ENCODE data around the gene KRT77.
"Not testable (repeated sequence)": the region's sequence is repeated elsewhere in the genome, so short reads cannot be mapped to it uniquely, and the experiment has no call there.

KRT77 gene

DNA sequence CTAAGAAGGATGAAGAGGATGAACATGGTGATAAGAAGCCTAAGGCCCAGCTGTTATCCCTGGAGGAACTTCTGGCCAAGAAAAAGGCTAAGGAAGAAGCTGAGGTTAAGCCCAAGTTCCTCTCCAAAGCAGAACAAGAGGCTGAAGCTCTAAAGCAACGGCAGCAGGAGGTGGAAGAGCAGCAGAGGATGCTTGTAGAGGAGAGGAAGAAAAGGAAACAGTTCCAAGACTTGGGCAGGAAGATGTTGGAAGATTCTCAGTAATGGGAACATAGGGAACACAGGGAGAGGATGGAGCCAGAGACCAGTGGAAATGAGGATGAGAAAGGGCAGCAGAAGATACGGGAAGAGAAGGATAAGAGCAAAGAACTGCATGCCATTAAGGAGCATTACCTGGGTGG is 27.5 kb upstream of the KRT77 start:
- Mint-ChIP-seq H3K9me3 (no peaks in the 10 kb centered on the region), H3K27me3 (no peaks in the 10 kb centered on the region), H3K4me3 (no peak overlapping the region), H3K36me3 (no peaks in the 10 kb centered on the region), H3K4me1 (no peaks in the 10 kb centered on the region), H3K27ac (no peak overlapping the region)

DNA sequence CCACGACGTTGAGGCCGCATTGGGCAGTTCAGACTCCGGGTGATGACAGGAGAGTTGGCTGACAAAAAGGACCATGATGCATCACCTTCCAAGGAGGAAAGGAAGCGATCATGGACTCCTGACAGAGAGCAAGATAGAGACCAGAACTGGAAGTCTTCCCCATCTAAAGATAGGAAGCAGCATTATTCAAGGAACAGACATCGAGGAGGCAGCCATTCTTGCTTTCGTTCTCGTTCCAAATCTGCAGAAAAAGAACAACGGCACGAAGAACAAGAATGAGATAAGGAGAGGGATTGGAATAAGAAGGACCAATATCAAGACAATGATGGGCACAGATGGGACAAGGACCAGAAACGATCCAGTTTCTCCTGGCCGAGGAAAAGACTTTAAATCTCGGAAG is 27.1 kb upstream of the KRT77 start:
- Mint-ChIP-seq H3K9me3 (no peaks in the 10 kb centered on the region), H3K4me1 (no peaks in the 10 kb centered on the region), H3K27me3 (no peaks in the 10 kb centered on the region), H3K36me3 (no peaks in the 10 kb centered on the region), H3K4me3 (no peak overlapping the region), H3K27ac (no peak overlapping the region)

DNA sequence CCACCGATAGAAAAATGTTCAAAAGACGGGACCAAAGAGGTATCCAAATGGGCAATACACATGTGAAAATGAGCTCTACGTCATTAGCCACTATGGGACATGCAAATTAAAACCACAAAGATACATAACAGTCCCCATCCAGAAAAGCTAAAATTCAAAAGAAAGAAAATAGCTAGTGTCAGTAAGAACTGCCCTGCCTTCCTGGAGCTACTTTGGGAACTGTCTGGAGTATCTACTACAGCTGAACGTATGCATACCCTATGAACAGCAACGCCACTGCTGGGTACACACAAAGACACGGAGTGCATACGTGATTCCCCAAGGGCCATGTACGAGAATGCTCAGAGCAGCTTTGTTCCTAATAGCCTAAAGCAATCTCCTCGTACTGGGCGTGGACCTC is 25.8 kb upstream of the KRT77 start:
- H3K4me3 Mint-ChIP-seq: no peak overlapping the region
- H3K36me3 Mint-ChIP-seq: no peaks in the 10 kb centered on the region
- no peaks in the 10 kb centered on the region for H3K9me3 Mint-ChIP-seq
- no peak overlapping the region for H3K27ac Mint-ChIP-seq
- no peaks in the 10 kb centered on the region for H3K4me1 Mint-ChIP-seq
- H3K27me3 Mint-ChIP-seq: no peaks in the 10 kb centered on the region

DNA sequence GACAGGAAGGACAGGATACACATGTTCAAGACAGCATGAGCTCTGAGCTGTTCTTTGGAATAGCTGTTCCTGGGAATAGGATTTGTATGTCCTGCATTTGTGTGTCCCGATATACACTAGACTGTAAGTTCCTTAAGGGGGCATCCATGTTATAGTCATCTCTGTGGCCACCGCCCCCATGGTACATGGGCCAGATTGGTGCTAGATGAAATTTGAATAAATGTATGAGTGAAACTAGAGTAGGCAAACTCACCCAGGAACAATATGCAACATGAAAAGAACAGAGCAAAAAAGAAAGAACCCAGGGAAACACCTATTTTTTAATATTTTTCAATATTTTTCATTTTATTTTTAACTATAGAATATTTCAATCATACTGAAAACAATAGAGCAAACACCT is 25.1 kb upstream of the KRT77 start:
- no peaks in the 10 kb centered on the region for H3K27me3 Mint-ChIP-seq
- no peaks in the 10 kb centered on the region for H3K36me3 Mint-ChIP-seq
- H3K27ac Mint-ChIP-seq: no peak overlapping the region
- no peak overlapping the region for H3K4me3 Mint-ChIP-seq
- no peaks in the 10 kb centered on the region for H3K4me1 Mint-ChIP-seq
- H3K9me3 Mint-ChIP-seq: no peaks in the 10 kb centered on the region

DNA sequence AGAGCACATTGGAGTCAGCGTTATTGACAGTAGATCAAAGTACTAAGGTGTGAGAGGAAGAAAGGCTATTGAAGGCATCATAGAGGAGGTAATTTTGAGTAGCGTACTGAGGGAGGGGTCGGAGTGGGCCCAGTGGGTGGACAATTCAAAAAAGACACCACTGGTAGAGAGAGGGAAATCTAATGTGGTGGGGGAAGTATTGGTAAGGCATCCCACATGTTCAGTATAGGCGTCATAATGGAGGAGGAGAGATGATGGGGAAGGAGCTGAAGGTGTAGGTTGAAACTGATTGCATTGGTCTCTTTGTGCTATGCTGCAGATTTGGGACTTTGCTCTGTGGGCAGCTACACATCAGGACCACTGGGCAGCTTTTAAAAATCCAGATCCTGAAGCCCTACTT is 23.7 kb upstream of the KRT77 start:
- Mint-ChIP-seq H3K36me3 (no peaks in the 10 kb centered on the region), H3K27ac (no peak overlapping the region), H3K4me3 (no peak overlapping the region), H3K4me1 (no peaks in the 10 kb centered on the region), H3K27me3 (no peaks in the 10 kb centered on the region), H3K9me3 (no peaks in the 10 kb centered on the region)

DNA sequence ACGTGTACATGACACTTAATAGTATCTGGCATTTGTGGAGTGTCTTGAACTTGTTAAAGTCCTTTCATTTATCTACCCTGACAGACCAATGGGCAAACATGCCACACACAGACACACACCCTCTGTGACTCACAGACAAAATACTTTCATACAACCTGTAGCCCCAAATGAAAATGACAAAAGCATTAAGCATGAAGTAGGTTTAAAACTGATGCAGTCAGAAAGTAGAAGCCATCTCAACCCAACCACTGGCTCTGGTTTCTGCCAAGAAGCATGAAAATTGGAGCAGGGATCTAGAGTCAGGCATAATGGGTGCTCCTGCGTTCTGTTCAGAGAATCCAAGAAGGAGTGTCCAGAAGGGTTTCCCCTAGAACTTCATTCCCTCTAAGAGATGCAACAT is 23.1 kb upstream of the KRT77 start:
- Mint-ChIP-seq H3K36me3 (no peaks in the 10 kb centered on the region), H3K4me3 (no peak overlapping the region), H3K4me1 (no peaks in the 10 kb centered on the region), H3K27me3 (no peaks in the 10 kb centered on the region), H3K27ac (no peak overlapping the region), H3K9me3 (no peaks in the 10 kb centered on the region)

DNA sequence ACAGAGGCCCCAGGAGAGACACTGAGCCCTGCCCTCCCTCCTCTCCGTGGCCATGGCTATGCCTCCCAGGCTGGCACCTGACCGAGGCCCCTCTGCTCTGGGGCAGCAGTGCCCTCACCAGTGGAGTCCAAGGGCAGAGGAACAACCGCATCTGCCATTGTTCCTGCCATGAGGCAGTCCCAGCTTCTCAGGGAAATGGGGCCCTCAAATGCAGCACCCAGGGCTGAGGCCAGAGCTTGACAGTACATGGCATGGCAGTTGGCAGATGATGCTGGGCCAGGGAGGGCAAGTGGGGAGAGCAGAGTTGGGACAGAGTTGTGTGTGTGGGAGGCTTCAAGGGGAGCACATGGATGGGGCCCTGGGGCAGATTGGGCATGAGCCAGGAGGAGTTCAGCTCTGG is 21.1 kb upstream of the KRT77 start:
- Mint-ChIP-seq H3K27ac (no peak overlapping the region), H3K36me3 (no peaks in the 10 kb centered on the region), H3K4me1 (no peaks in the 10 kb centered on the region), H3K4me3 (no peak overlapping the region), H3K27me3 (no peaks in the 10 kb centered on the region), H3K9me3 (no peaks in the 10 kb centered on the region)

DNA sequence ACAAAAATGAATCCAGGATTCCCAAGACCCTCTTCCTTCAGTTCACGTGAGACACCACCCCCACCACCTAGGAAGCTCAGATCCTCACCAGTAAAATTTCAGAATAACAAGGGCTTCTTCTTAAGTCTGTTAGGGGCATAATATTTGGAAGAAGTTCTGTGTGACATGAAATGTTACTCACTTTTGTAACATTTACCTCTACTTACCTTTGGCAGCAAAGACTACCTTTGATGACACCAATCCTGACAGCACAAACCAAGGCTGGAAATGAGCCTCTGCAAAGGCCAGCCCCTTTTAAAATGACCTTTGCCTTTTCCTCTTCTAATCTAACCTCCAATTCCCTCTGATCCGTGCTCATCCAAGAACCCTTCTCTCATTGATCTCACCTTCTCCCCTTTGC is 19.4 kb upstream of the KRT77 start:
- no peaks in the 10 kb centered on the region for H3K9me3 Mint-ChIP-seq
- no peaks in the 10 kb centered on the region for H3K4me1 Mint-ChIP-seq
- peak overlapping the region; percentile 19 for H3K27ac Mint-ChIP-seq
- H3K4me3 Mint-ChIP-seq: no peak overlapping the region
- no peaks in the 10 kb centered on the region for H3K27me3 Mint-ChIP-seq
- H3K36me3 Mint-ChIP-seq: no peaks in the 10 kb centered on the region

DNA sequence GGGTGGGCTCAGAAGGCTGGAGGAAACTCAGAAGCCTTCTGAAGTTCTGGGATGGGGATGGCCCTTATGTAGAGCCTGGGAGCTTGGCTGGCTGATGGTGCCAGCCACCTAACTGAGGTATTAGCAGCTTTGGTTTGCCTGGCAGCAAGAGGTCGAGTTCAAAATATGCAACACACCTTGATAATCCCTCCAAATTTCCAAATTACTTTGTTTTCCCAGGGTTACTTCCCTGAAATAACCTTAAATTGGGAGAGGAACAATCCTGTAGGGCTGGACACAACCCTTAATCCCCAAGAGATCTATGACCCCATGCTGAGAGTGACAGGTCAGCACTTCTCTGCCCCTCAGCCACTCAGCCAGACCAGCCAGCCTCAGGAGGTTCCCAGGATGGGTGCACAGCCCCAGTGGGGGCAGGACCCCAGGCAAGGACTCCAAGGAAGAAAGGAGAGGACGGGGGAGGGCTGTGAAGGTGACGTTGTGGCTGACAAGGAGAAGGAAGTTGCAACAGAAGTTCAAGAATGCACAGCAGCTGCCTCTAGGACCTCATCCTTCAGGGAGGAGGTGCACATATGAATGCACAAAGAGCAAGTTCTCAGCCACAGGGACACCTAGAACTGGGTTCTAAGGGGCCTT is 18.6 kb upstream of the KRT77 start:
- Mint-ChIP-seq H3K36me3 (no peaks in the 10 kb centered on the region), H3K4me3 (no peak overlapping the region), H3K9me3 (no peaks in the 10 kb centered on the region), H3K27ac (no peak overlapping the region), H3K4me1 (no peaks in the 10 kb centered on the region), H3K27me3 (no peaks in the 10 kb centered on the region)

DNA sequence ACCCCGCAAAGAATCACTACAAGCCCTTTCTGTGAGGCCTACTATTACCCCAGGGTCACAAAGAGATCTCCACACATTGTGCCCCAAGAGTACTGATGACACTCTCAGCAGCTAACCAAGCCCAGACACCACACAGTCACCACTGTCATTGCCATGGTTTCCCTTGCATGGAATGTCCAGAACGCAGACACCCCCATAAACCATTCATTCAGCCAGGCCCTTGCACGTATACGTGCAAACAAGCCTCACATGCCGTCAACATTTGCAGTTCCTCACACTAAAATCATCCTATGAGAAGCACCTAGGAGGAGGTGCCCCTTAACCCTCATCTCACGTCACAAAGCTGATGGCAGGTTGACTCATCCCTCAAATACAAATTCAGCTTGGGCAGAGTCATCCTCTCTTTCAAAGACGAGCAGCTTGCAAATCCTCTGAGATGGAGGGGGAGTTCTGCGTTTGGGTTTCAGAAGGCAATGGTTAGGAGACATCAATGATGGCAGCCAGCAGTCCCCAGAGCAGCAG is 17.1 kb upstream of the KRT77 start:
- Mint-ChIP-seq H3K27me3 (no peaks in the 10 kb centered on the region), H3K27ac (no peak overlapping the region), H3K4me1 (no peaks in the 10 kb centered on the region), H3K9me3 (no peaks in the 10 kb centered on the region), H3K4me3 (no peak overlapping the region), H3K36me3 (no peaks in the 10 kb centered on the region)

DNA sequence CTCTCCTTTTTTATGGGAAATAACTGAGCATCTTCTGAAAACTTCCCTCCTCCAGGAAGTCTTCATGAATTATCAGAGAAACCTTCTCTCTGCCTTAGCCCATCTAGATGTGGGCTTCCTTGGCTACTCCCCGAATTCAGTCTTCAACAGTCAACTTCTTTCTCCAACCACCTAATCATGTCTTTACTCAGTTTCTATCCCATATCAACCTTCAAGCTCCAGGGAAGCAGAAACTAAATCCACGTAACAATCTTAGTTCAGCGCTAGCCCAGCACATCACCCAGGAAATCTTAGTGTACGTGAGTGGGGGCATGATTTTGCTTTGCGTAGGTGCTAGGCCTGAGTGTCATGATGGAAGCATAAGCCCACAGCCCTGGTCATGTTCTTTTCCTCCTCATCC is 12.7 kb upstream of the KRT77 start:
- Mint-ChIP-seq H3K27me3 (peaks cover 4% of the 10 kb centered on the region), H3K4me1 (peaks cover 18% of the 10 kb centered on the region), H3K27ac (no peak overlapping the region), H3K9me3 (no peaks in the 10 kb centered on the region), H3K4me3 (no peak overlapping the region), H3K36me3 (no peaks in the 10 kb centered on the region)

DNA sequence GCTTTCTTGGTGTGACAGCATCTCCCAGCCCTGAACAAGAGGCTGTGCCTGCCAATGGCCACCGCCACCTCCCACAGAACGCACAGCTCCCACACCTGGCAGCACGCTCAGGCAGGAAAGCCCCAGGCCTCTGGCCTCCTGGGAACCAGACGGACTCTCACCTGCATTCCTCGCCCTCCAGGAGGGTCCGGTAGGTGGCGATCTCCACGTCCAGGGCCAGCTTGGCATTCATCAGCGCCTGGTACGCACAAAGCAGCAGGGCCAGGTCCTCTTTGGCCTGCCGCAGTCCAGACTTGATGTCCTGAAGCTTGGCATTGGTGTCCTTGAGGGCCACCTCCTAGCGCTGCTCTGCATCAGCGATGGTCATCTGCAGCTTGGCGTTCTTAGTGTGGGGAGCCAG is 12.1 kb upstream of the KRT77 start:
- Mint-ChIP-seq H3K4me3 (no peak overlapping the region), H3K36me3 (no peaks in the 10 kb centered on the region), H3K27me3 (peaks cover 4% of the 10 kb centered on the region), H3K4me1 (peaks cover 18% of the 10 kb centered on the region), H3K9me3 (no peaks in the 10 kb centered on the region), H3K27ac (no peak overlapping the region)

DNA sequence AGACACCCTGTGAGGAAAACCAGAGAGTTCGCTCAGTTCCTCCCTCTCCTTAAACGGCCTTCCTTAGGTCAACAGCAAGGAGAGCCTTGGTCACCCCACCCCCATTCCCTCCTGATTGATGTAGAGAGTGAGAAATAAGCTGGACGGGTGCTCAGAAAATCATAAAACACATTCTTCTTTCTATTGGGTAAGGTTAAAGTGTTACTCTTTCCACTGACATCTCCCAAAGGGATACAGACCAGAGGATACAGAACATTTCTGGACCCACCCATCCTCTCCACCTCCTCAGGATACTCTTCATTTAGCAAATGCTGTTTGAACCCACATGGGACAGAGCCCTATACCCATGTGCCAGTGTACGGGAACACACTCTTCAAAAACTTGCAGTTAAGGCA is 11.6 kb upstream of the KRT77 start:
- Mint-ChIP-seq H3K4me3 (peak overlapping the region; percentile 72), H3K36me3 (no peaks in the 10 kb centered on the region), H3K27ac (no peak overlapping the region), H3K27me3 (peaks cover 4% of the 10 kb centered on the region), H3K4me1 (peaks cover 18% of the 10 kb centered on the region), H3K9me3 (no peaks in the 10 kb centered on the region)

DNA sequence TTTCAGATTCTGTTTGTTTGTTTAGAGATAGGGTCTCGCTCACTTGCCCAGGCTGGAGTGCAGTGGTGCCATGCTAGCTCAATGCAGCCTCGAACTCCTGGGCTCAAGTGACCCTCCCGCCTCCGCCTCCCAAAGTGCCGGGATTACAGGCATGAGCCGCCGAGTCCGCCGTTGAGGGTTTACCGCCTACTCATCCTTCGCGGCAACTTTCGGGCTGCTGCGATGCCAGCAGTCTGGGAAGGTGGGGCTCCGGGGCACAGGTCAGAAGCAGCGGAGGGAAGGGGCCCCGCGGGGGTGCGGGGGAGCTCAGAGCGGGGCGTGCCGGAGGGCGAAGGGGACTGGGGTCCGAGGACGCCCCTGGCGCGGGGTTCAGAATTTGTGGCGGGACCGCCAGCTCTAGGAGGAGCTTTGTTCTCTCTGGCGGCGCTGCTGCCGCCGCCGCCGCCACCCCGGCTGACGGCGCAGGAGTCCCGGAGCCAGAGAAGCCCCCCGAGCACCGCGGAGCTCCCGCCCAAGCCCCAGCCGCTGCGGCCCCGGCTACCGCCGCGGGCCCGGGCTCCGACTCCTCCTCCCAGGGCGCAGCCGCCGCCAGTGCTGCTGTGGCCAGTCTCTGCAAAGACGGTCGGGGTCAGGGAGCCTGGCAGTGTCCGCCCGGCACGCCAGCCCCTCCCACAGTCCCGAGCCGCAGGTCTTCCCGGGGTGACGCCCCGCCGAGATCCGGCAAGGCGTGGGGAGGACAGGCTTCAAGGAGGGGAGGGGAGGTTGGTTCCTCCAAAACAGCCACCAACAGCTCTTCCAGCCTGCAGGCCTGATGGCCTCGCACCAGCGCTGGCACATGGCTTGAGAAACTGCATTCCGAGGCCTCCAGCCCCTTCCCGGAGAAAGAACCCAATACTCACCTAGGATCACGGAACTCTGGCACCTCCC is 10.9 kb upstream of the KRT77 start:
- Mint-ChIP-seq H3K4me1 (peaks cover 19% of the 10 kb centered on the region), H3K9me3 (no peaks in the 10 kb centered on the region), H3K27me3 (peaks cover 4% of the 10 kb centered on the region), H3K36me3 (no peaks in the 10 kb centered on the region), H3K27ac (no peak overlapping the region), H3K4me3 (peak overlapping the region; percentile 82)

DNA sequence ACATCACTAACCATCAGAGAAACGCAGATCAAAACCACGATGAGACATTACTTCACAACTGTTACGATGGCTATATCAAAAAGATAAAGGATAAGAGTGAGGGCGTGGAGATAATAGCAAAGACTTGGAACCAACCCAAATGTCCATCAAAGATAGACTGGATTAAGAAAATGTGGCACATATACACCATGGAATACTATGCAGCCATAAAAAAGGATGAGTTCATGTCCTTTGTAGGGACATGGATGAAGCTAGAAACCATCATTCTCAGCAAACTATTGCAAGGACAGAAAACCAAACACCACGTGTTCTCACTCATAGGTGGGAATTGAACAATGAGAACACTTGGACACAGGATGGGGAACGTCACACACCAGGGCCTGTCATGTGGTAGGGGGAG is 8.8 kb upstream of the KRT77 start:
- Mint-ChIP-seq H3K27ac (peak overlapping the region; percentile 52), H3K4me1 (peaks cover 40% of the 10 kb centered on the region)
- not testable (repeated sequence) for H3K4me3 Mint-ChIP-seq, H3K36me3 Mint-ChIP-seq, H3K9me3 Mint-ChIP-seq, H3K27me3 Mint-ChIP-seq

DNA sequence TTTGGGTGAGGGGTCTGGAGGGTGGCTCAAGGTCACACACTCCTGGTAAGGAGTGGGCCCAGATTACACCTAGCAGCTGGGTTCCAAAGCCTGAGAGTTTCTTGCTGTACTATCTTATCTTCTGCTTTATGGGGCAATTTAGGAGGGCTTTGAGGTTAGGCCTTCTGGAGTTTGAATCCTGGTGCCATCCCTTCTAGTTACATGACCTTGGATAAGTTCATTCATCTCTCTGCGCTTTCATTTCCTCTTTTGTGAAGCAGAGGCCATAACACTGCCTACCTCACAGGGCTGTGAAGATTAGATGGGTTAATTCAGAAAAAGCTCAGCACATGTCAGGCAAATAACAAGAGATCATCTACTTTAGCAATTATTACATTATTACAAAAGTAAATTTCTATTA is 7.4 kb upstream of the KRT77 start:
- Mint-ChIP-seq H3K9me3 (no peaks in the 10 kb centered on the region), H3K36me3 (no peaks in the 10 kb centered on the region), H3K27ac (no peak overlapping the region), H3K4me1 (peaks cover 44% of the 10 kb centered on the region), H3K4me3 (no peak overlapping the region), H3K27me3 (peaks cover 4% of the 10 kb centered on the region)
